GM12873 (cell line): ENCODE results near the gene GAS2L1.

Experiments
- CTCF ChIP-seq: IDR thresholded peaks from 2 replicates; pipeline ENCODE4 v1.5.1; 2012; ENCODE audit warnings: low read depth, mild to moderate bottlenecking, moderate library complexity, low read length, control low read depth; ENCODE audit not compliant: insufficient read depth; ENCODE audit errors: missing control alignments

GAS2L1 gene

GRCh38 chr22:29305836-29306174, 645 bp upstream of the GAS2L1 start:
- no peak for TF ChIP-seq CTCF

- no peak for TF ChIP-seq CTCF
These were observed 565 bp downstream of the GAS2L1 start for GRCh38 chr22:29306835-29307595.

- no peak for TF ChIP-seq CTCF
These were observed 1.2 kb downstream of the GAS2L1 start for GRCh38 chr22:29307596-29308147.

GRCh38 chr22:29308148-29308790, 1.8 kb downstream of the GAS2L1 start:
- no peak for TF ChIP-seq CTCF

- TF ChIP-seq CTCF: no peak
These were observed 2.4 kb downstream of the GAS2L1 start for GRCh38 chr22:29308791-29309262.

- no peak for TF ChIP-seq CTCF
These were observed 3.0 kb downstream of the GAS2L1 start for GRCh38 chr22:29309332-29310064.
